Memory B cell (primary cell): ENCODE results near the gene CEBPZOS.
A peak's percentile ranks its signal among the peaks of the same experiment; 100 is the strongest.
"Not testable (repeated sequence)": the region's sequence is repeated elsewhere in the genome, so short reads cannot be mapped to it uniquely, and the experiment has no call there.

Experiments
- ATAC-seq: fragments of 150-1000 bp; cut with Tn5 transposase; 2 replicates; pipeline ENCODE4 v1.10.0; 2021; ENCODE audit warnings: low read depth, mild to moderate bottlenecking, moderate library complexity
- DNase-seq, 2 donors: peaks; one replicate each; pipeline ENCODE4 v3.0.0; 2022; ENCODE audit warnings: low spot score in 2 of 2
- H3K27ac Mint-ChIP-seq: one replicate; pipeline ENCODE4 v1.8.0; 2022; ENCODE audit warnings: mild to moderate bottlenecking, moderate library complexity, mixed read lengths
- H3K27me3 Mint-ChIP-seq: one replicate; pipeline ENCODE4 v1.8.0; 2022; ENCODE audit warnings: mixed read lengths
- H3K36me3 Mint-ChIP-seq: one replicate; pipeline ENCODE4 v1.8.0; 2022; ENCODE audit warnings: mild to moderate bottlenecking, mixed read lengths
- H3K4me1 Mint-ChIP-seq: one replicate; pipeline ENCODE4 v1.8.0; 2022; ENCODE audit warnings: mixed read lengths
- H3K4me3 Mint-ChIP-seq: one replicate; pipeline ENCODE4 v1.8.0; 2022; ENCODE audit warnings: mild to moderate bottlenecking, moderate library complexity, mixed read lengths
- H3K9me3 Mint-ChIP-seq: one replicate; pipeline ENCODE4 v1.8.0; 2022; ENCODE audit warnings: mixed read lengths

CEBPZOS gene

DNA sequence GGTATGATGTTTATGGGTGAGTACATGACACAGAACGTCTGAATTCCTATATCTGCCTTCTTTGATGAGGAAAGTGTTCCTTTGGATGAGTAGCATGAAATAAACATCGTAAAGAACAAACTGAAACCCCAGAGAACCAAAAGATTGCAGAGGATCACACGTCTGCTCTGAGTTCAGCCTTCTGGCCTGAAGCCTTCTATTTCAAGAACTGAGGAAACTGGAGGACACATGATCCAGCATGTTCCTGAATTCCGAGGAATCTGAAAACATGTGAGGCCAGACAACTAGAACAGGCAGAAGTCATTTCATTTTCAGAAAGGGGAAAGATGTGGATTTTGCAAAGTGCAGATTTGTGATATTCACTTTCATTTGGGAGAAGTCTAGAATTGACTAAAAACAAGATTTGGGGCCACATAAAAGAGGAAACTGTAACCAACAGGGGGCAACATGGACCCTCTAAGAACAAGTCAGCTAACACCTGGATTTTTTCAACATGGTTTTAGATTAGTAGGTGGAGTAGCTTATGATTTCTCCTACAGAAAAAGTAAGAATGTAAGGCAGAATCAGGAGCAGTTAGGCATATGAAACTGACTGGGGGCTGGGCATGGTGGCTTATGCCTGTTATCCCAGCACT is 16.2 kb upstream of the CEBPZOS start:
- ATAC-seq (no peak), DNase-seq (no peak)
- Mint-ChIP-seq H3K4me1 (no peaks in the 10 kb centered on the region), H3K27me3 (peaks cover 6% of the 10 kb centered on the region), H3K27ac (no peak overlapping the region), H3K36me3 (no peaks in the 10 kb centered on the region), H3K4me3 (no peak overlapping the region), H3K9me3 (no peaks in the 10 kb centered on the region)

GRCh38 chr2:37180640-37181039 is 15.7 kb upstream of the CEBPZOS start:
- Mint-ChIP-seq H3K9me3 (no peaks in the 10 kb centered on the region), H3K4me3 (no peak overlapping the region), H3K4me1 (no peaks in the 10 kb centered on the region), H3K36me3 (no peaks in the 10 kb centered on the region), H3K27me3 (peaks cover 6% of the 10 kb centered on the region), H3K27ac (no peak overlapping the region)
- DNase-seq (no peak), ATAC-seq (no peak)

DNA sequence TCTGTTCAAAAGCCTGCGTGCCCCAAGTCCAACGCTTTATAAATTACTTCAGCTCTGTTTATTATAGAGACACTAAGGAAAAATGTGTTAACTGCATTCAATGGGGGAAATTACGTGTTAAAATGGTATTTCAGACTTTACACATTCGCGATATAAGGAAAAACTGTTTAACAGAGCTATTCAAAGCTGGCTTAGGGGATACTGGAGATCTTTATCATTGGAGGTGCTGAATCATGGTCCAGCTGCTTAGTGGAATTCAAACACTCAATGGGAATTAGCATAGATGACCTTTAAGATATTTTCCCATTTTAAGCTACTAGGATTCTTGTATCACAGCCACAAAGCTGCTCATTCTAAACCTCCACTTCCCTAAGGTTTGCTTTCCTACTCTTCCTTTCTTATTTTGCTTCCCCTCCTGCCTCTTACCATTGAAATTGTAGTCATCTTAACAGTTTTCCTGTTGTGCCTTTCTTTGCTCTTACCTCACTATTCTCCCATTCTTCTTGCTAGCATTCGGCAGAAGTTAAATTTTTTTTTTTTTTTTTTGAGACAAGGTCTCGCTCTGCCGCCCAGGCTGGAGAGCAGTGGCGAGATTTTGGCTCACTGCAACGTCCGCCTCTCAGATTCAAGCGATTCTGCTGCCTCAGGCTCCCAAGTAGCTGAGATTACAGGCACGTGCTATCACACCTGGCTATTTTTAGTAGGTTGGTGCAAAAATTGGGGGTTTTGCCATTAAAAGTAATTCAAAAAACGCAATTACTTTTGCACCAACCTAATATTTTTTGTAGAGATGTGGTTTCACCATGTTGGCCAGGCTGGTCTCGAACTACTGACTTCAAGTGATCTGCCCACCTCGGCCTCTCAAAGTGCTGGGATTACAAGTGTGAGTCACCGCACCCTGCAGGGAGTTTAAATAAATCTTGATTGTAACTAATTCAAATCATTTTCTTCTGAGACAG is 14.3 kb upstream of the CEBPZOS start:
- H3K9me3 Mint-ChIP-seq, result no peaks in the 10 kb centered on the region
- H3K36me3 Mint-ChIP-seq, result no peaks in the 10 kb centered on the region
- no peaks in the 10 kb centered on the region for H3K4me1 Mint-ChIP-seq
- H3K27me3 Mint-ChIP-seq, result peaks cover 6% of the 10 kb centered on the region
- DNase-seq (no peak), ATAC-seq (no peak)
- no peak overlapping the region for H3K4me3 Mint-ChIP-seq
- no peak overlapping the region for H3K27ac Mint-ChIP-seq

DNA sequence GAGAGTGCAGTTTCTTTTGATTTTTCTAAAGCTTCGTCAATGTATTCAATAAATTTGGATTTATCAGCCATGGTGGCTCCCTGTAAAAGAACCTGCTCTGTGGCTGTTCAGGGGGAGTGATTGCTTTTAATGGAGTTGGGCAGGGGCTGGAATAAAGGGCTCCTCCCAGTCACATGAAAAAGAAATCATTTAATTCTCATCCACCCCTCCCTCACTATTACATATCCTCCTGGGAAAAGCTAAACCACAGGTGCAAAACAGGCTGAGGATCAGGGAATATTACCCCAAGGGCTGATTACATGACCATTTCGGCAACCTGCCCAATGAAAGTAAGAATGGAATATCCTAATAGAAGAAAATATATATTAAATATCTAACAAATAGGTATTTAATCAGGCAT is 7.7 kb upstream of the CEBPZOS start, which contains the start of gene SULT6B1:
TSS of gene SULT6B1 (minus strand) at position 101 of the 400 bp plus-strand sequence. CDS start at position 71, 30 bp downstream.
- H3K27me3 Mint-ChIP-seq, result peaks cover 4% of the 10 kb centered on the region
- no peak for DNase-seq
- H3K27ac Mint-ChIP-seq, result no peak within 1 kb of the TSS
- no peaks in the 10 kb centered on the region for H3K36me3 Mint-ChIP-seq
- H3K4me1 Mint-ChIP-seq, result no peaks in the 10 kb centered on the region
- no peak within 1 kb of the TSS for H3K4me3 Mint-ChIP-seq
- H3K9me3 Mint-ChIP-seq, result no peaks in the 10 kb centered on the region
- no peak for ATAC-seq

GRCh38 chr2:37189452-37190153 is 6.7 kb upstream of the CEBPZOS start:
- DNase-seq (no peak), ATAC-seq (no peak)
- no peaks in the 10 kb centered on the region for H3K36me3 Mint-ChIP-seq
- H3K27me3 Mint-ChIP-seq, result peaks cover 4% of the 10 kb centered on the region
- no peak overlapping the region for H3K4me3 Mint-ChIP-seq
- no peaks in the 10 kb centered on the region for H3K9me3 Mint-ChIP-seq
- no peak overlapping the region for H3K27ac Mint-ChIP-seq
- no peaks in the 10 kb centered on the region for H3K4me1 Mint-ChIP-seq

DNA sequence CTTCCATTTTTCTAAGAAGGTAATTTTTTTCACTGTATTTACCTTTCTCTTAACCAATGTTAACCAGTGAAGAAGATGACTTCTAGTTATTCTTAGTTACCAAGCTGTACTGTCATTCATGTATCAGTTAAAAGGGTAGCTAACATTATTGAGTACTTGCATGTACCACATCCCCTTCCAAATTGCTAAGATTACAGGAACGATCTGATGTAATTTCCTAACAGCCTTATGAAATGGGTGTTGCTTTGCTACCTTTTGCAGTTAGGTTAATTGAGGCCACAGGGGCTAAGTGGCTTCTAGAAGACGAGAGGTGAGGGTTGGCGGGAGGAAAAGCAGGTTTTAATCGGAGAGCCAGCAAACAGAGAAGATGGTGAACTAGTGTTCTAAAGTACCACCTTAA is 6.0 kb upstream of the CEBPZOS start:
- ATAC-seq, result no peak

GRCh38 chr2:37191253-37191652 is 5.0 kb upstream of the CEBPZOS start:
- Mint-ChIP-seq H3K9me3 (no peaks in the 10 kb centered on the region), H3K36me3 (no peaks in the 10 kb centered on the region), H3K27ac (no peak overlapping the region), H3K27me3 (peaks cover 4% of the 10 kb centered on the region), H3K4me3 (no peak overlapping the region), H3K4me1 (peaks cover 2% of the 10 kb centered on the region)
- DNase-seq (no peak), ATAC-seq (no peak)

More for the DNA sequence above, 6.0 kb upstream of the CEBPZOS start:
- Mint-ChIP-seq H3K27me3 (peaks cover 4% of the 10 kb centered on the region), H3K9me3 (no peaks in the 10 kb centered on the region), H3K4me1 (no peaks in the 10 kb centered on the region), H3K4me3 (no peak overlapping the region), H3K27ac (no peak overlapping the region), H3K36me3 (no peaks in the 10 kb centered on the region)
- no peak for DNase-seq

DNA sequence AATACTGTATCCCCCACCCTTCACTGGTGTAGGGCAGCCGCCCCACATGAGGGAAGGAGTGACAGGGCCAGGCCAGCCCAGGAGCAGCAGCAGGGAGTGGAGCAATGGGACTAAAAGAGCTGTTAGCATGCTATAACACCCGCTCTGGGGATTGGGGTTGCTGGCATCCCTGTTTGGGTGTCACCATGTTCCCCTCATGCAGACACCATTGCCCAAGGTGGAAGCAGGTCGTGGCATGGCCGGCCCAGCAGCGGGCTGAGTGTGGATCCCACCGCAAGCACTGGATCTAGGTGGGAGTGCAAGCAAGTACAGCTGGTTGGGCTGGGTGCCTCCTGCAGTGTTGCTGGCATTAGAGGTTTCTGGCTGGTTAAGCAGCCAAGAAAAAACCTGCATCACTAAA is 4.5 kb upstream of the CEBPZOS start:
- Mint-ChIP-seq H3K36me3 (peaks cover 1% of the 10 kb centered on the region), H3K4me3 (no peak overlapping the region), H3K9me3 (no peaks in the 10 kb centered on the region), H3K4me1 (peaks cover 3% of the 10 kb centered on the region), H3K27ac (no peak overlapping the region), H3K27me3 (peaks cover 4% of the 10 kb centered on the region)
- DNase-seq (no peak), ATAC-seq (no peak)

DNA sequence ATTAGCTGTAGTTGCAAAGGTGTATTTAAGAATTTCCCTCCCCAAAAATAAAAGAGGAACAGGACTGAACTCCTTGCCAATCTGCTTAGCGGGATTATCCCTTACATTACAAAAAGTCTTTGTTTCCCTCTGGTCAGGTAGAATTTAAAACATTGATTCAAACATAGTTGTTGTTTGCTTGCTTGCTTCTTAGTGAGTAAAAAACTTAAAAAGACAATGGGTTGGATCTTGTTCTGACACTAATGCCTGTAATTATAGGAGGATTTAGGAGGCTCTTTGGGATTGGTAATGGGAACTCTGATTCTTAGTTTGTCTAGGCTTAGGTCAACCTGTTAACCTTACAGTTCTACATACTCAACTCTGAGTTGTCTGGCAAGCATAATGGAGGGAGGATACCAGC is 3.7 kb upstream of the CEBPZOS start:
- ATAC-seq, result no peak
- Mint-ChIP-seq H3K36me3 (peaks cover 1% of the 10 kb centered on the region), H3K9me3 (no peaks in the 10 kb centered on the region), H3K4me3 (no peak overlapping the region), H3K27ac (no peak overlapping the region), H3K4me1 (peaks cover 5% of the 10 kb centered on the region), H3K27me3 (peaks cover 4% of the 10 kb centered on the region)
- no peak for DNase-seq

- not testable (repeated sequence) for H3K36me3 Mint-ChIP-seq, H3K27me3 Mint-ChIP-seq, ATAC-seq, DNase-seq, H3K9me3 Mint-ChIP-seq, H3K4me1 Mint-ChIP-seq
- H3K4me3 Mint-ChIP-seq, result peak overlapping the region; percentile 100
- peak overlapping the region; percentile 98 for H3K27ac Mint-ChIP-seq
These were observed 405 bp upstream of the CEBPZOS start for GRCh38 chr2:37195862-37196319.

- ATAC-seq (no peak), DNase-seq (no peak)
- no peak overlapping the region for H3K4me3 Mint-ChIP-seq
- H3K27ac Mint-ChIP-seq, result no peak overlapping the region
- H3K36me3 Mint-ChIP-seq, result peaks cover 12% of the 10 kb centered on the region
- peaks cover 1% of the 10 kb centered on the region for H3K9me3 Mint-ChIP-seq
- H3K4me1 Mint-ChIP-seq, result peaks cover 10% of the 10 kb centered on the region
- H3K27me3 Mint-ChIP-seq, result no peaks in the 10 kb centered on the region
These were observed 2.4 kb downstream of the CEBPZOS start for GRCh38 chr2:37198681-37199065.

DNA sequence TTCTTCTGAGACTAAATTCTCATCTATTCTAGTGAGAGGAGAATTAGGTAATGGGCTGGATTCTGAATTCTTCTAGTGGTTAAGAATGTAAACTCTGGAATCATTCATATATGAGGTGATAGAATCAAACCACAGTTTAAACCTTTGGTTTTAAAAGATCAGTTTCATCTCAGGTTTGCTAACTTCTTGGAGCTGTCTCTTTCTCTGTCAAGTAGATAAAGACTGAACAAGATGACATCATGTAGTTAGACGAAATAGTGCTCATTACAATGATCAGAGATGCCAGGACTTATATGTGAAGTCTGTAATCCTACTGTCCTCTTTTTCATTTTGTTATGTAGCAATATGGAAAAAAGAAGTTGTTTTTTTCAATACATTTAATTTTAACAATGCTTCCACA is 4.9 kb downstream of the CEBPZOS start:
- no peak overlapping the region for H3K27ac Mint-ChIP-seq
- no peak for ATAC-seq
- peaks cover 11% of the 10 kb centered on the region for H3K4me1 Mint-ChIP-seq
- DNase-seq, result no peak
- no peak overlapping the region for H3K4me3 Mint-ChIP-seq
- H3K27me3 Mint-ChIP-seq, result no peaks in the 10 kb centered on the region
- peaks cover 2% of the 10 kb centered on the region for H3K9me3 Mint-ChIP-seq
- peaks cover 31% of the 10 kb centered on the region for H3K36me3 Mint-ChIP-seq

GRCh38 chr2:37201766-37202165 is 5.5 kb downstream of the CEBPZOS start:
- H3K27me3 Mint-ChIP-seq, result no peaks in the 10 kb centered on the region
- peak overlapping the region; percentile 70 for H3K27ac Mint-ChIP-seq
- no peak overlapping the region for H3K4me3 Mint-ChIP-seq
- peaks cover 11% of the 10 kb centered on the region for H3K4me1 Mint-ChIP-seq
- DNase-seq, result no peak
- H3K36me3 Mint-ChIP-seq, result peaks cover 32% of the 10 kb centered on the region
- peaks cover 3% of the 10 kb centered on the region for H3K9me3 Mint-ChIP-seq
- no peak for ATAC-seq

DNA sequence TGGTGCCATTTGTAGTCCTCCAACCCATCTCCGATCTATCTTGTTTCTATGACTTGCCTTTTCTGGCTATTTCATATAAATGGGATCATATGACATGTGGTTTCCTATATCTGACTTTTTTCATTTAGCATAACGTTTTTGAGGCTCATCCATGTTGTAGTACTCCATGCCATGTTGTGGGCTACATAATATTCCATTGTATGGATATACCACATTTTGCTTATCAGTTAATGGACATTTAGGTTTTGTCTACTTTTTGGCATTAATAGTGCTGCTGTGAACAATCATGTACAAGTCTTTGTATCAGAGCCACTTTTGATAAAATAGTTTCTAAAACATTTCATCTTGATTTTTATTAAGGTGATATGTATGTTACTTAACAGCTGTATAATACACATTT is 7.4 kb downstream of the CEBPZOS start:
- H3K4me1 Mint-ChIP-seq, result peaks cover 16% of the 10 kb centered on the region
- DNase-seq, result no peak
- H3K36me3 Mint-ChIP-seq, result peaks cover 52% of the 10 kb centered on the region
- ATAC-seq, result no peak
- no peak overlapping the region for H3K4me3 Mint-ChIP-seq
- no peaks in the 10 kb centered on the region for H3K27me3 Mint-ChIP-seq
- no peak overlapping the region for H3K27ac Mint-ChIP-seq
- peaks cover 13% of the 10 kb centered on the region for H3K9me3 Mint-ChIP-seq
